Activated CD8-positive, alpha-beta memory T cell treated with anti-CD3 and anti-CD28 coated beads, Interleukin-2, amount 10 ng/mL, durations not matched to agents 7 days and 5 days (primary cell): ENCODE results near the gene PRDM16. TPM values are rescaled to one million over a fixed set of nuclear protein-coding genes. Genes with fewer than 3 reads are reported as not detected.

Experiments used
- ATAC-seq: fragments of 150-1000 bp; cut with Tn5 transposase; one replicate; pipeline ENCODE4 v1.10.0; 2021; ENCODE audit warnings: moderate library complexity
- CTCF ChIA-PET: fragments of 350-600 bp; sonication (Branson Sonifier 250); formaldehyde crosslinking; loops from one replicate; lab custom pipeline; 2021; ENCODE audit warnings: antibody characterized with exemption; lab: Charles Lee
- DNase-seq: peaks from one replicate; pipeline ENCODE4 v3.0.0-alpha.2; 2020
- H3K27ac Mint-ChIP-seq: one replicate; pipeline ENCODE4 v1.8.0; 2021; ENCODE audit warnings: mild to moderate bottlenecking, mixed read lengths
- H3K27me3 Mint-ChIP-seq: one replicate; pipeline ENCODE4 v1.8.0; 2021; ENCODE audit warnings: mixed read lengths
- H3K36me3 Mint-ChIP-seq: one replicate; pipeline ENCODE4 v1.8.0; 2021; ENCODE audit warnings: mild to moderate bottlenecking, mixed read lengths
- H3K4me1 Mint-ChIP-seq: one replicate; pipeline ENCODE4 v1.8.0; 2021; ENCODE audit warnings: mixed read lengths
- H3K4me3 Mint-ChIP-seq: one replicate; pipeline ENCODE4 v1.8.0; 2021; ENCODE audit warnings: mild to moderate bottlenecking, moderate library complexity, mixed read lengths
- H3K9me3 Mint-ChIP-seq: one replicate; pipeline ENCODE4 v1.8.0; 2022; ENCODE audit warnings: low read depth, mixed read lengths
- total RNA-seq, 2 experiments: library from RNA; stranded (reverse); gene quantifications; one replicate each; pipeline ENCODE4 v1.2.3, GENCODE V29; 2021

The PRDM16 gene
- total RNA-seq, 2 experiments from 2014 or later, result not detected

- Mint-ChIP-seq H3K27me3 (no peaks in the 10 kb centered on the region), H3K36me3 (no peaks in the 10 kb centered on the region), H3K4me1 (no peaks in the 10 kb centered on the region), H3K4me3 (no peak overlapping the region), H3K27ac (no peak overlapping the region), H3K9me3 (no peaks in the 10 kb centered on the region)
- ATAC-seq (no peak), DNase-seq (no peak)
- CTCF ChIA-PET, result interaction anchor here (1.2 kb wide), 1 partner anchor 67 kb away, joined by 3 read pairs; no protein-coding TSS in a partner anchor
These were observed 351.4 kb downstream of the PRDM16 start for GRCh38 chr1:3420218-3420951.

GRCh38 chr1:3422638-3423037 lies 353.6 kb downstream of the PRDM16 start:
- ATAC-seq, result no peak
- no peak for DNase-seq
- Mint-ChIP-seq H3K4me3 (no peak overlapping the region), H3K9me3 (no peaks in the 10 kb centered on the region), H3K27me3 (no peaks in the 10 kb centered on the region), H3K36me3 (no peaks in the 10 kb centered on the region), H3K4me1 (no peaks in the 10 kb centered on the region), H3K27ac (no peak overlapping the region)
- CTCF ChIA-PET, result no interaction called here

GRCh38 chr1:3423245-3423829 lies 354.3 kb downstream of the PRDM16 start:
- H3K9me3 Mint-ChIP-seq, result no peaks in the 10 kb centered on the region
- DNase-seq (no peak), ATAC-seq (no peak)
- no peaks in the 10 kb centered on the region for H3K27me3 Mint-ChIP-seq
- H3K4me1 Mint-ChIP-seq, result no peaks in the 10 kb centered on the region
- CTCF ChIA-PET, result interaction anchor here (0.6 to 1.3 kb wide), 3 partner anchors 411 to 637 kb away, joined by 3 to 4 read pairs (median 4); no protein-coding TSS in a partner anchor
- no peak overlapping the region for H3K27ac Mint-ChIP-seq
- H3K36me3 Mint-ChIP-seq, result no peaks in the 10 kb centered on the region
- no peak overlapping the region for H3K4me3 Mint-ChIP-seq

- H3K4me3 Mint-ChIP-seq, result no peak overlapping the region
- H3K9me3 Mint-ChIP-seq, result no peaks in the 10 kb centered on the region
- ATAC-seq, result no peak
- H3K36me3 Mint-ChIP-seq, result no peaks in the 10 kb centered on the region
- CTCF ChIA-PET, result interaction anchor here (0.7 to 1.3 kb wide), 3 partner anchors 411 to 602 kb away, joined by 3 to 4 read pairs (median 4); no protein-coding TSS in a partner anchor
- DNase-seq, result no peak
- no peaks in the 10 kb centered on the region for H3K4me1 Mint-ChIP-seq
- H3K27ac Mint-ChIP-seq, result no peak overlapping the region
- H3K27me3 Mint-ChIP-seq, result no peaks in the 10 kb centered on the region
These were observed 355.1 kb downstream of the PRDM16 start for GRCh38 chr1:3423896-3424611.

- CTCF ChIA-PET, result interaction anchor here (0.7 kb wide), 2 partner anchors 159 to 885 kb away, joined by 3 read pairs; no protein-coding TSS in a partner anchor
- no peak for DNase-seq
- H3K27me3 Mint-ChIP-seq, result no peaks in the 10 kb centered on the region
- H3K9me3 Mint-ChIP-seq, result no peaks in the 10 kb centered on the region
- no peak for ATAC-seq
- no peak overlapping the region for H3K4me3 Mint-ChIP-seq
- H3K4me1 Mint-ChIP-seq, result no peaks in the 10 kb centered on the region
- no peaks in the 10 kb centered on the region for H3K36me3 Mint-ChIP-seq
- no peak overlapping the region for H3K27ac Mint-ChIP-seq
These were observed 356.6 kb downstream of the PRDM16 start for GRCh38 chr1:3425486-3426215.

- ATAC-seq (no peak), DNase-seq (no peak)
- no peak overlapping the region for H3K27ac Mint-ChIP-seq
- H3K27me3 Mint-ChIP-seq, result no peaks in the 10 kb centered on the region
- H3K4me3 Mint-ChIP-seq, result no peak overlapping the region
- CTCF ChIA-PET, result no interaction called here
- no peaks in the 10 kb centered on the region for H3K4me1 Mint-ChIP-seq
- no peaks in the 10 kb centered on the region for H3K36me3 Mint-ChIP-seq
- no peaks in the 10 kb centered on the region for H3K9me3 Mint-ChIP-seq
These were observed 358.0 kb downstream of the PRDM16 start for GRCh38 chr1:3426956-3427535.

GRCh38 chr1:3427711-3428704 lies 359.0 kb downstream of the PRDM16 start:
- Mint-ChIP-seq H3K27me3 (no peaks in the 10 kb centered on the region), H3K4me3 (no peak overlapping the region), H3K36me3 (no peaks in the 10 kb centered on the region), H3K4me1 (no peaks in the 10 kb centered on the region), H3K9me3 (no peaks in the 10 kb centered on the region), H3K27ac (no peak overlapping the region)
- DNase-seq (no peak), ATAC-seq (no peak)
- CTCF ChIA-PET, result interaction anchor here (1.2 kb wide), 1 partner anchor 25 kb away, joined by 3 read pairs; no protein-coding TSS in a partner anchor

GRCh38 chr1:3428899-3429298 lies 359.9 kb downstream of the PRDM16 start:
- Mint-ChIP-seq H3K9me3 (no peaks in the 10 kb centered on the region), H3K4me1 (no peaks in the 10 kb centered on the region), H3K27ac (no peak overlapping the region), H3K27me3 (no peaks in the 10 kb centered on the region), H3K36me3 (no peaks in the 10 kb centered on the region), H3K4me3 (no peak overlapping the region)
- CTCF ChIA-PET, result interaction anchor here (1.2 kb wide), 1 partner anchor 24 kb away, joined by 3 read pairs; no protein-coding TSS in a partner anchor
- ATAC-seq, result no peak
- no peak for DNase-seq

- no peak for ATAC-seq
- CTCF ChIA-PET, result interaction anchor here (1.2 kb wide), 1 partner anchor 24 kb away, joined by 3 read pairs; no protein-coding TSS in a partner anchor
- Mint-ChIP-seq H3K4me3 (no peak overlapping the region), H3K36me3 (no peaks in the 10 kb centered on the region), H3K27me3 (no peaks in the 10 kb centered on the region), H3K9me3 (no peaks in the 10 kb centered on the region), H3K27ac (no peak overlapping the region), H3K4me1 (no peaks in the 10 kb centered on the region)
- DNase-seq, result no peak
These were observed 360.3 kb downstream of the PRDM16 start for GRCh38 chr1:3429320-3429719.

- H3K4me1 Mint-ChIP-seq, result no peaks in the 10 kb centered on the region
- ATAC-seq (no peak), DNase-seq (no peak)
- H3K36me3 Mint-ChIP-seq, result no peaks in the 10 kb centered on the region
- H3K27me3 Mint-ChIP-seq, result no peaks in the 10 kb centered on the region
- no peak overlapping the region for H3K27ac Mint-ChIP-seq
- CTCF ChIA-PET, result no interaction called here
- no peaks in the 10 kb centered on the region for H3K9me3 Mint-ChIP-seq
- no peak overlapping the region for H3K4me3 Mint-ChIP-seq
These were observed 360.8 kb downstream of the PRDM16 start for GRCh38 chr1:3429766-3430165.

- H3K36me3 Mint-ChIP-seq, result no peaks in the 10 kb centered on the region
- no peaks in the 10 kb centered on the region for H3K27me3 Mint-ChIP-seq
- ATAC-seq, result no peak
- CTCF ChIA-PET, result no interaction called here
- H3K4me3 Mint-ChIP-seq, result no peak overlapping the region
- DNase-seq, result no peak
- no peak overlapping the region for H3K27ac Mint-ChIP-seq
- no peaks in the 10 kb centered on the region for H3K4me1 Mint-ChIP-seq
- H3K9me3 Mint-ChIP-seq, result no peaks in the 10 kb centered on the region
These were observed 361.4 kb downstream of the PRDM16 start for GRCh38 chr1:3430406-3430805.

GRCh38 chr1:3430820-3431219 lies 361.8 kb downstream of the PRDM16 start:
- Mint-ChIP-seq H3K4me3 (no peak overlapping the region), H3K36me3 (no peaks in the 10 kb centered on the region), H3K27me3 (no peaks in the 10 kb centered on the region), H3K27ac (no peak overlapping the region), H3K9me3 (no peaks in the 10 kb centered on the region), H3K4me1 (no peaks in the 10 kb centered on the region)
- DNase-seq (no peak), ATAC-seq (no peak)
- CTCF ChIA-PET, result no interaction called here
